ENCODE data around the gene RASGRP2.

Gene RASGRP2

GRCh38 chr11:64714666-64715065, 29.3 kb downstream of the RASGRP2 start:
- no peak for DNase-seq (ENCODE audit: low spot score)
- in situ Hi-C loops (cut with MboI; ENCODE audit: low sequenced_read_pairs, unreplicated experiment) = no loop called here
- no peak for TF ChIP-seq CTCF (IDR thresholded peaks at IDR 0.05; ENCODE audit: borderline replicate concordance, control extremely low read depth, extremely low read depth, insufficient read depth, missing control alignments)

- DNase-seq (ENCODE audit: low spot score) = no peak
- in situ Hi-C loops (cut with MboI; ENCODE audit: low sequenced_read_pairs, unreplicated experiment) = no loop called here
- TF ChIP-seq CTCF (IDR thresholded peaks at IDR 0.05; ENCODE audit: borderline replicate concordance, control extremely low read depth, extremely low read depth, insufficient read depth, missing control alignments) = no peak
Measured at GRCh38 chr11:64713781-64714363, 30.1 kb downstream of the RASGRP2 start.

GRCh38 chr11:64713016-64713707, 30.8 kb downstream of the RASGRP2 start:
- in situ Hi-C loops (cut with MboI; ENCODE audit: low sequenced_read_pairs, unreplicated experiment) = no loop called here
- no peak for TF ChIP-seq CTCF (IDR thresholded peaks at IDR 0.05; ENCODE audit: borderline replicate concordance, control extremely low read depth, extremely low read depth, insufficient read depth, missing control alignments)
- DNase-seq (ENCODE audit: low spot score) = no peak

GRCh38 chr11:64712430-64713015, 31.4 kb downstream of the RASGRP2 start:
- DNase-seq (ENCODE audit: low spot score) = no peak
- in situ Hi-C loops (cut with MboI; ENCODE audit: low sequenced_read_pairs, unreplicated experiment) = no loop called here
- TF ChIP-seq CTCF (IDR thresholded peaks at IDR 0.05; ENCODE audit: borderline replicate concordance, control extremely low read depth, extremely low read depth, insufficient read depth, missing control alignments) = no peak

- TF ChIP-seq CTCF (IDR thresholded peaks at IDR 0.05; ENCODE audit: borderline replicate concordance, control extremely low read depth, extremely low read depth, insufficient read depth, missing control alignments) = no peak
- DNase-seq (ENCODE audit: low spot score) = no peak
- in situ Hi-C loops (cut with MboI; ENCODE audit: low sequenced_read_pairs, unreplicated experiment) = no loop called here
Measured at GRCh38 chr11:64711956-64712362, 32.0 kb downstream of the RASGRP2 start.

GRCh38 chr11:64711138-64711955, 32.6 kb downstream of the RASGRP2 start:
- DNase-seq (ENCODE audit: low spot score) = no peak
- TF ChIP-seq CTCF (IDR thresholded peaks at IDR 0.05; ENCODE audit: borderline replicate concordance, control extremely low read depth, extremely low read depth, insufficient read depth, missing control alignments) = no peak
- in situ Hi-C loops (cut with MboI; ENCODE audit: low sequenced_read_pairs, unreplicated experiment) = no loop called here

Measured in GM13976 (cell line).